Stimulated activated naive CD8-positive, alpha-beta T cell treated with anti-CD3 and anti-CD28 coated beads, Interleukin-15, Interleukin-2, amounts not matched to agents 100 U/mL and 50 U/mL, for 24 hours (primary cell): ENCODE data around the gene GNL3.
"Not testable (repeated sequence)": the region's sequence is repeated elsewhere in the genome, so short reads cannot be mapped to it uniquely, and the experiment has no call there.

Experiments
- ATAC-seq: fragments of 150-1000 bp; cut with Tn5 transposase; one replicate; pipeline ENCODE4 v1.10.0; 2021
- DNase-seq: peaks from one replicate; pipeline ENCODE4 v3.0.0; 2021

Gene GNL3, protein sequence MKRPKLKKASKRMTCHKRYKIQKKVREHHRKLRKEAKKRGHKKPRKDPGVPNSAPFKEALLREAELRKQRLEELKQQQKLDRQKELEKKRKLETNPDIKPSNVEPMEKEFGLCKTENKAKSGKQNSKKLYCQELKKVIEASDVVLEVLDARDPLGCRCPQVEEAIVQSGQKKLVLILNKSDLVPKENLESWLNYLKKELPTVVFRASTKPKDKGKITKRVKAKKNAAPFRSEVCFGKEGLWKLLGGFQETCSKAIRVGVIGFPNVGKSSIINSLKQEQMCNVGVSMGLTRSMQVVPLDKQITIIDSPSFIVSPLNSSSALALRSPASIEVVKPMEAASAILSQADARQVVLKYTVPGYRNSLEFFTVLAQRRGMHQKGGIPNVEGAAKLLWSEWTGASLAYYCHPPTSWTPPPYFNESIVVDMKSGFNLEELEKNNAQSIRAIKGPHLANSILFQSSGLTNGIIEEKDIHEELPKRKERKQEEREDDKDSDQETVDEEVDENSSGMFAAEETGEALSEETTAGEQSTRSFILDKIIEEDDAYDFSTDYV

DNA sequence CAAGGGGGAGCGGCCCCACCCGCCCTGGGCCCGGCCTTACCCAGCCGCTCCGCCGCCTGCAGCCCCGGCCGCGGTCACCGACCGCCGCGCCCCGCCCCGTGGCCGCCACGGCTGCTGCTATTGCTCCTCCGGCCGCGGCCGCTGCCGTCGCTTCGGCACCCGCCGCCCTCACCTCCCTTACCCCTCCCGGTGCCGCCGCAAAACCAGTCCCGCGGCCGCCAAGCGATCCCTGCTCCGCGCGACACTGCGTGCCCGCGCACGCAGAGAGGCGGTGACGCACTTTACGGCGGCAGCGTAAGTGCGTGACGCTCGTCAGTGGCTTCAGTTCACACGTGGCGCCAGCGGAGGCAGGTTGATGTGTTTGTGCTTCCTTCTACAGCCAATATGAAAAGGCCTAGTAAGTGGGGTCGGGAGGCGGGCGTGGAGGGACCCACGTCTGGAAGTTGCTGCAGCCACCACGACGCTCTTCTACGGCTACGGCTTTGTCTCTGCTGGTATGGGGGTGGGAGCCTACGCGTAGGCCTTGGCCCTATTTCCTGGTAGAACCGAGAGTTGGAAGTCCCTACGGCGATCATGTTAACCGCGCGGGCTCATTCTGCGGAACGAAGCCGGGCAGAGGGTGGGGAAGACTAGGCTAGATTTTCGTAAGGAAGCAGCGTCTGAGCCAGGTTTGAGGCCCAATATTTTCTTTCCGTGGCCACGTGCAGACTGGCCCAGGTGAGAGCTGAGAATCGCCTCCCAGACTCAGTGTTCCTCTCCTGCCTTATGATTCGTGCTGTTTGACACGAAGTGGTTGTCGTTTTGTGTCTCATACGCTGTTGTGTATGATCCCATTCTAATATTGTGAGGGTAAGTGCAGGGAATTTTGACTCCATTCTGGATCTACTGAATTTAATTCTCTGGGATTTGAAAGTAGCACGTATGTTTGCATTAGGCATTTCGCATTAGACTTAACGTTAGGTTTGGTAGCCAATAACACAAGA is at the start of gene GNL3, which contains the start of gene PBRM1:
GNL3 (plus strand) TSS at position 324 of the 983 bp plus-strand sequence; CDS start at position 385, 61 bp downstream.
PBRM1 (minus strand) TSS at position 205 of the 983 bp plus-strand sequence.
- peak; percentile 82 for ATAC-seq

DNA sequence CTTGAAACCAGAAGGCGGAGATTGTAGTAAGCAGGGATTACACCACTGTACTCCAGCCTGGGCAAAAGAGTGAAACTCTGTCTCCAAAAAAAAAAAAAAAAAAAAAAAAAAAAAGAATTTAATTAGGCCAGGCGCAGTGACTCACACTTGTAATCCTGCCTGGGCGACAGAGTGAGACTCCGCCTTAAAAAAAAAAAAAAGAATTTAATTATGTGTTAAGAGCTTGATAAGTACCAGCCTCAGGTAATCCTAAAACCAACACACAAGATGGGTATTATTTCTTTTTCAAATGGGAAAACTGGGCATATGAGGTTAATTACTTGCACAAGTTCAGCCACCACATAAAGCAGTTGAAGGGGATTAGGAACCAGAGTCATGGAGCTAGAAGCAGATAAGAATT is 49.2 kb upstream of the GNL3 start:
- ATAC-seq (no peak), DNase-seq (no peak)

More for the DNA sequence above, at the start of gene GNL3, which contains the start of gene PBRM1:
- DNase-seq: peak; percentile 93

DNA sequence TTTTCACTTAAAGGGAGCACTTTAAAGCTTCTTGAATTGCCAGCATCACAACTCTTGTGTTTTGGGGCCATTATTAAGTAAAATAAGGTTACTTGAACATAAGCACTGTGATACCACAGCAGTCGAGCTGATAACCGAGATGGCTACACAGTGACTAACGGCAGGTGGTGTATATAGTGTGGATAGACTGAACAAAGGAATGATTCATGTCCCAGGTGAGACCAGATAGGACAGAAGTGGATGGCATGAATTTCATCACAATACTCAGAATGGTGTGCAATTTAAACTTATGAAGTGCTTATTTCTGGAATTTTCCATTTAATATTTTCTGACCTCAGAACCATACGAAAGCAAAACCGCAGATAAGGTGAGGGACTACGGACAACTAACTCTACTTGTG is 40.3 kb upstream of the GNL3 start:
- no peak for DNase-seq
- no peak for ATAC-seq

DNA sequence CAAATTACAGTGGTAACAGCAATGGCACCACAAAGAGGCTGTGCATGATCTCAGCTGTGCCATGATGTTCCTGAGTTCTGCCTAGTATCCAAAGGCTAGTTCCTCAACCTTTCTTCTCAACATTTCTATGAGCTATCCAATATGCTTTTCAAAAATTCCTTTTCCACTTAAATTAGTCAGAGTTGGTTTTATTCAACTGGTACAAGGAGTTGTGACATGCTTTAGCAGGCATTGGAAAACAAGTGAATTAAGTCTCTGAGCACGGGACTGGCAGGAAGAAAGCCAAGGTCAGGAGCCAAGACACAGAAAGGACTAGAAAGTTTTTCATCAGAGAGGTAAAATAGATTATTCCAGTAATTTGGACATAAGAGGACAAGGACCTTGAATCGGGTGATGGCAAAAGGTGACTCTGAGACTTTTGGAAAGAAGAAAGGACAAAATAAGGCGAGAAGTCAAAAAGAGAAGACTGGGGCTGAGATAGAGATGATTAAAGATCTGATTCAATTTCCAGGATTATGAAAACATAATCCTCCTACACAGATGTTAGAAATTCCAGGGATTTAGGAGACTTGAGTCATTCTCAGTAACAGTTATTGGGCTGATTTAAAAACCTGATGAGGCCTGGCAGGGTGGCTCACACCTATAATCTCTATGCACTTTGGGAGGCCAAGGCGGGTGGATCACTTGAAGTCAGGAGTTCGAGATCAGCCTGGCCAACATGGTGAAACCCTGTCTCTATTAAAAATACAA is 36.2 kb upstream of the GNL3 start:
- DNase-seq (no peak), ATAC-seq (no peak)

DNA sequence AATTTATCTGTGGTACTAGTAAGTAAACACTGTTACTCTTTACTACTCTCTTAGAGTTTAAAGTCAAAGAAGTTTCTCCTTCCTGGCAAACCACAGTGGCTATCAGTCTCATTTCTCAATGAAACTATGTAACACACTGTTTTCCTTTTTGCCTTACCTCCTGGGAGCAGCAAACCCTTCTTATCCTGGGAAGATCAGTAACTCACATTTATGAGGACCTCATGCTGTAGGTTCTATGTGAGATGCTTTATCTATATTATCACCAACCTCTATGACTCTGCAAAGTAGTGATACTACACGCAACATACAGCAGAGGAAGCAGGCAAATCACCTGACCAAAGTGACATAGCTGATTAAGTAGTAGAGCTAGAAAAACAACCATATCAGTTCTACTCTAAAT is 35.4 kb upstream of the GNL3 start:
- DNase-seq (no peak), ATAC-seq (no peak)

DNA sequence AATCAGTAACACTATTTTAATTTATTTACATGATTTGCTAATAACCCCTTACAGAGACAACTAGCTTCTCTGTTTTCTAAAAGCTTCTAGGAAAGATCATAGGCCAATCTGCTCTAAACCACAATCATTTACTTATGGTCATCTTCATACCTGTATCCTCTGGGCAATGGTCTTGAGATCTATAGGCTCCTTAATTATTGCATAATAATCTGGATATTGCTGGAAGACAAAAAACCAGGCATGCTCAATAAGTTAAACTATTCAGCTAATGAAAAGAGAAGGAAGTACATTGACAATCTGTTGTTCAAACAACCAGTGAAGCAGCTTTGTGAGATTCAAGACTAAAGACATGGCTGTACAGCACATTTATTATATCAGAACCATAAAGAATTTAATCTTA is 34.2 kb upstream of the GNL3 start:
- DNase-seq (no peak), ATAC-seq (no peak)

DNA sequence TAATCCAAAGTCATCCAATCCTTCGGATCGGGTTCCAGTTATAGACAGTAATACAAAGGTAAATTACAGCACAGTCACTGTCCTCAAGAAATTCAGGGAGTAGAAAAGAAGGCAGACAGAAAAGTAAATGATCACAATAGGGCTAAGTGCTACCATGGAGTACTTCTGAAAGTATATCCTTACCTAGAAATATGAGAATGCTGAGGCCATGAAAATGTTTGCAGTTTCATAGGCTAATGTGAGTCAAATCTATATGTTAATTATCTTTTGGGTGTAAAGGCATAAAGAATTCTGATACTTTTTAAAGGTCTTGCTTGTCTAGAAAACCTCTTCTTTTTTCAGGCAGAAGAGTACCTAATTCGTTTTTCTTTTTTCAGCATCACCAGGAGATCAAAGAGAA is 29.9 kb upstream of the GNL3 start:
- DNase-seq (no peak), ATAC-seq (no peak)

DNA sequence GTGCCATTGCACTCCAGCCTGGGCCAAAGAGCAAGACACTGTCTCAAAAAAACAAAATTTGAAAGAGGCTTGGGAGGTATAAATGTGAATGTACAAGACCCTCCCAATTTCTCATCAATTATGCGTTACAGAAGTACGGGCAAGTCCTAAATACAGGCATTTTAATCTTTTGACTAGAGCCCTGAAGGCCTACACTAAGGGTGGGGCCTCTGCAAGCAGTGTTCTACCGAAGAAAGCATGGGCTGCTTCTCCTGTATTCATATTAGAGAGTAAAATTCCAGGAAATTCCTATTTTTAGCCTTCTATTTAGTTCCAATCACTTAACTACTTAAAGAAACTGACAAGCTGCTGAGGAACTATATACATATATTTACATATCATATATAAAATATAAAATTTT is 25.8 kb upstream of the GNL3 start:
- DNase-seq (no peak), ATAC-seq (no peak)

DNA sequence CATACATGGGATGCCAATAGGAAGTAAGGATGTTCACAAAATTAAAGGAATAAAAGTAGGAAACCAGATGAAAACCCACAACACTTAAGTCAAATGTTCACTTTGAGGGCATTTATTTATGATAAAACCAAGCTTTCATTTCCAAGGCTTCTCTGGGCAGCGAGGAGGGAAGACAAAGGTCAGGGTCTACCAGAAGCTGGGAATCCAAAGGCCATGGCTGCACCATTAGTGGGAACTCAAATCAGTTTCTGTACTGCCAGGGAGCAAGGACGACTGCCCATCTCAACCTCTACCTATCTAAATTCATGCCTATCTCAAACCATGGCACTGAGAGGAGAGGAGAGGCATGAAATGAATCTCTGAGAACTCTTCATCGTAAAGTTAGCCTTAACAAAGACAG is 22.7 kb upstream of the GNL3 start:
- no peak for ATAC-seq
- no peak for DNase-seq

DNA sequence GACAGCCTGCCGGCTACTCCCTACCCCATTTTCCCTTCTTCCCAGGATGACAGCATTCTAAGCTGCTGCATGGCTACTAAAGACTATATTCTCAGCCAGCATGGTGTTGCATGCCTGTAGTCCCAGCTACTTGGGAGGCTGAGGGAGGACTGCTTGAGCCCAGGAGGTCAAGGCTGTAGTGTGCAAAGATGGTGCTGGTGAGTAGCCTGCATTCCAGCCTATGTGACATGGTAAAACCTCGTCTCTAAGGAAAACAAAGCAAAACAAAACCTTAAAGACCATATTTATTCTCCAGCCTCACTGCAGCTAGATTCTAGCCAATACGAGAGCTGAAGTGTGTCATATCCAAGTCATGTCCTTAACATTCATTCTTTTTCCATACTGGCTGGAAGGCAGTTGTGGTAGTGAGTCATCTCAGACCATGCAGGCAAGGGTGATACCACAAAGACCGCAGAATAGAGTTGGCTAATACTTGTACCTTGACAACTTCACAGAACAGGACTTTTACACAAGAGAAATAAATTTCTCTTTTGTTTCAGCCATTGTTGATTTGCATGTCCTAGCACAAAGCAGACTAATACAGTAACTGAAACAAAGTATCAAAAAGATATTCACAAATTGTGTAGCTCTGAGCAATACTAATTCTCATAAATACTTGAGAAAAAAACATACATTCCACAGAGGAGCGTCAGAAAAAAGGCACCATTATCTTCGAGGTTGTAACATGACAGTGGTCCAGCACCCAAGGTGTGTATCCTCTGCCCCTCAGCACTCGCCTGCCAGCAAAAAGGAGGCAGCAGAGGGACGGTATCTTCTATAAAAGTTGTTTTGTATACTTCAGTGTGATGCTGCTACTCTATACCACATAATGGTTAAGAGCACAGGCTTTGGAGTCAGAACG is 15.0 kb upstream of the GNL3 start:
- peak; percentile 96 for ATAC-seq
- peak; percentile 40 for DNase-seq

DNA sequence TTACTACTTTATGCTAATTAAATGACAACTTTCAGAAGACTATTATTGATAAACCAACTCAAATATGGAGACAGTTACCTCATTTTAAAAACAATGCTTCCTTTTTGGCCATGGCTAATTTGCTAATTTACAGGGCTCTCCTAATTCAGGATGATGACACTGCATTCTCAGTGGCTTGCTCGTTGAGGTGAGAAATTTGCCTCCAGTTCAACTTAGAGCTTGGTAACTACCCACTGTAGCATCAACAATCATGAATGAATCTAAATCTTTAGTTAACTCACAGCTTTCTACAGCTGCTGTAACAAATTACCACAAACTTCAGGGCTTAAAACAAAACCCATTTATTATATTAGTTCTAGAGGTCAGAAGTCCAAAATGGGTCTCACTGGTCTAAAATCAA is 14.2 kb upstream of the GNL3 start:
- DNase-seq (no peak), ATAC-seq (no peak)

DNA sequence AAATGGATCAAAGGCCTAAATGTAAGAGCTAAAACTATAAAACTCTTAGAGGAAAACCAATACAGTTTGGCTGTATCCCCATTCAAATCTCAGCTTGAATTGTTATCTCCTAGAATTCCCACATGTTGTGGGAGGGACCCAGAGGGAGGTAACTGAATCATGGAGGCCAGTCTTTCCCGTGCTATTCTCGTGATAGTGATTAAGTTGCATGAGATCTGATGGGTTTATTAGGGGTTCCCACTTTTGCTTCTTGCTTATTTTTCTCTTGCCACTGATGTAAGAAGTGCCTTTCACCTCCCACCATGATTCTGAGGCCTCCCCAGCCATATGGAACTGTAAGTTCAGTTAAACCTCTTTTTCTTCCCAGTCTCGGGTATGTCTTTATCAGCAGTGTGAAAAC is 9.6 kb upstream of the GNL3 start:
- ATAC-seq, DNase-seq: not testable (repeated sequence)

DNA sequence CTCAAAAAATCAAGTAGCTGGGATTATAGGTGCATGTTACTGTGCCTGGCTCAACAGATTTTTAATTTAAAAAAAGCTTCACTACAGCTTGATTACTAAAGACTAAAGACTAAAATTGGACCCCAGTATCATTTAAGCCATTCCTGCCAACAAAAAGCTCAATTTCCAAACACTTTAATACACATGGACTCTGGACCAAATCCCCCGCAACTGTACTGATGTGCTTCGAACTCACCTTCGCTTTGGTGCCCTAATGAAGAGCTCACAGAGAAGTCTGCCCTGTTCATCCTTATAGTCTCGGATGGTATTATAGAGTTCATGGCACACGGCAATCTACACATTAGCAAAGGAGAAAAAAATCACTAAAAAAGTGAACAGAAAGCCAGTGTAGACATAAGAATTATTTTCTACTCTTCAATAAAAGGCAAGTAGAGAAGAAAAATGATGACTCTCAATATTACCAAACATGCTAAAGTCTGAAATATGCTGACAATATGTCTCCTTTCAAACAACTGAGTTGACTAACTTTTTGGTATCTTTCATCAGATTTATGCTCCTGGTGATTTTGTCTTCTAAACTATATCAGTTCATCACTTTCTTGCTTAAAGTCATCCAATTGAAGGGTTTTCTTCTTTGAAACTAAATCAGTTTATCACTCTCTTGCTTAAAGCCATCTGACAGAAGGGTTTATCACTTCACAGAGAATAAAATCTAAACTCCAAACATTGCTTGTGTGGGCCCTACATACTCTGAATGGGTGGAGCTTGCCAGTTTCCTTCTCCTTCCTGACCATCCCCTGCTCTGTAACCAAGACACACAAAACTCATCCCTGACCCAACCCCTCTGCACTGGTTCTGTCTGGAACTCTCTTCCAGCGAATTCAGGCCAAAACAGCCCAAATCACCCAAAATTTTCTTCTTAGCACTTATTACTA is 7.3 kb upstream of the GNL3 start:
- no peak for ATAC-seq
- DNase-seq: no peak

DNA sequence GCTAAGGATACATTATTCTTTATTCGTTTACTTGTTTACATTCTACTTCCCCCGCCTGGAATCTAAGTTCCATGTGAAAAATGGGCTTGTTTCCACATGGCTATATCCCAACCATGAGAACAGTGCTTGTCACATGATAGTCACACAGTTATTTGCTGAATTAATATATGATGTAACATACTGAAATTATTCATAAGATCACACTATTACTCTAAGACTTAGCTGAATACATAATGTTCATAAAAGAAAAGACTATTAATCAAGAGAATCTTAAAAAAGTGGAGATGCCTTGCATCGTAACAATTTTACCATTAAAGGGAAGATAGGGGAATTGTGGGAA is 6.7 kb upstream of the GNL3 start:
- no peak for DNase-seq
- no peak for ATAC-seq

DNA sequence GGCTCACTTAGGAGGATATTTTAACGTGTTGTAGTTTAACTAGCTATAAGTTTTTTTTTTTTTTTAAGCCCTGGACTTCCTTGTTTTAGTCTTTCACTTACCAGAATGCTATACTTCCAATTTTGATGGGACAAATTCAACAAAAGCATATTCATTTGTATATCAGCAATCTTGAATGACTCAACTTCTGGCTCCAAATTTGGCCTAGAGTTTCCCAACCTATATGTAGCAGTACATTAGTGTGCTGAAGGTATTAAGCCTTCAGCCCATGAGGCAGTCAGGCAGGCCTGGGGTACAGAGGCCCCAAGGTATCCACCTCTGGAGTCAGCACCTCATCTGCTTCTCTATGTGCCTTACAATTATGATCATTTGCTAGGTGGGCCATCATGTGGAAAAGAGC is 6.0 kb upstream of the GNL3 start:
- DNase-seq: no peak
- ATAC-seq: no peak

DNA sequence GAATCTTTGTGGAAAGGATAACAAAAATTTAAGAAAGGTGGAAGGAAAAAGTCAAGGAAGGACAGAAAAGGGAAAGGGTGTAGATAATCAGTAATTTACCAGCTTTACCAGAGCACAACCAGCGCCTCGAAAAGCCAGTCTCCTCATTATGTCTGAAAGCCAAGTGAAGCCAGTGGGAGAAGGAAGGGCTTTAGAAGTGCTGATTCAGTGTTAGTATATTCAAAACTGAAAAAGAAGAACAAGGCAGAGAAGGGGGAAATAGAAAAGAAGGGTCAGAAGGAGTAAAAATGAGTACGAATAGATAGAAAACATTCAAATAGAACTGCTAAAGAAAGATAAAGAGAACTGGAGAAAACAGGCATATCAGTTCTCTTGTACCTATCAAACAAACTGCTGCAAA is 4.2 kb upstream of the GNL3 start:
- ATAC-seq (no peak), DNase-seq (no peak)

DNA sequence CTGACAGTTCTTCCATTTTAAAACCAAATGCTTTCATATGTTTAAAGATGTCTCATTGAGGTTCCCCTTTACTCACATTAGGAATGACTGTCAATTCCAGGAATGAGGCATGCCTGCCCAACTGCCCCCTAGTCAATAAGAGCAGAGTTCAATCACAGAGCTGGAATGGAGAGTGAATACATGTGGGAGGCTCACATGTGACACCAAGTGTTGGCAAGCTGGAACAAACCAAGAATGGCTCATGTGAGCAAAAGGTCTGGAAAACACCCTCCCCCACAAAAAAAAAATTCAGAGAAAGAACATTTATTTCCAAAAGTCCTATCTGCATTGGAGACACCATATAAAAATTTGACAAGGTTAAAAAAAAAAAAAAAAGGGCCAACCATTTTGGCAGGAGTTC is 3.8 kb upstream of the GNL3 start:
- DNase-seq (peak; percentile 48), ATAC-seq (peak; percentile 44)

DNA sequence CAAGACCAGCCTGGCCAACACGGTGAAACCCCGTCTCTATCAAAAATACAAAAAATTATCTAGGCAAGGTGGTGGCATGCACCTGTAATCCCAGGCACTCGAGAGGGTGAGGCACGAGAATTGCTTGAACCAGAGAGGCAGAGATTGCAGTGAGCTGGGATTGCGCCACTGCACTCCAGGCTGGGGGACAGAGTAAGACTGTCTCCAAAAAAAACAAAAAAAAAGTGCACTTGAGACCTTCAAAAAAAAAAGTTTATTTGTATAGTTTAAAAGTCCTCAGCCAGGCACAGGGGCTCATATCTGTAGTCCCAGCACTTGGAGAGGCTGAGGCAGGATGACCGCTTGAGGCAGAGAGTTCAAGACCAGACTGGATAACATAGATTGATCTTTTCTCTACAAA is 2.2 kb upstream of the GNL3 start:
- DNase-seq: no peak
- no peak for ATAC-seq

DNA sequence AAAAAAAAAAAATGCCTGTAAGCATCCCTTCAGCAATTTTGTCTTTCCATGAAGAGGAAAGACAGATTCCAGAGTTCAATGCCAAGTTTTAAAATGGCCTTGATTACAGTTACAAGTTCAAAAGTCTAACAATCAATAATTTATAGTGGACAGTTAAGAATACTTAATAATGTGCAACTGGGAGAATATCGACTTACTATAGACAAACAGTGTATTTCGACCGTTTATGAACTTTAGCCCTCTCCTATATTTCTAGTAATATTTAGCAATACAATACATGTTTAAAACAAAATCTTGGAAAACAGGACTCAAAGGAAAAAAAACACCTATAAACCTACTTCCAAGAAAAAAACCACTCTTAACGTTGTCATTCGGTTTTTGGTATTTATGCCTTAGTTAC is 1.6 kb upstream of the GNL3 start:
- ATAC-seq (no peak), DNase-seq (no peak)

DNA sequence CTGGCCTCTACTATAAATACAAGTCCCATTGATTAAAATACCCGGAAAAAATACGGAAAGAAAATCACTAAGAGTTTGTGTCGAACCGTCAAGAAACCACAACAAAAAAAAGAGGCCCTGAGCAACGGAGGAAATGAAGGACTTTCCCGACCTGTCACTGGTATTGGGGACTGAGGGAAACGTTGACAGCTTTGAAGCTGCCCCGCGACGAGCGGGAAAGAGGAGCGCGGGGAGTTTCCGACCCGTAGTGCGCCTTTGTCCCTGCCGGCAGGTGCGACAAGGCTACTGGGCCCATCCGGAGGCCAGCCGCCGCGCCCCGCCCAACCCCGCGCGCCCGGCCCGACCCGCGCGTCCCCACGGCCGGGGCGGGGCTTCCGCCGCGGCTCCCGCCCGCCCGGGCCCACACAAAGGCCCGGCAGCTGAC is 535 bp upstream of the GNL3 start:
- DNase-seq (peak; percentile 88), ATAC-seq (peak; percentile 83)
